SH-SY5Y (cell line): ENCODE measurements around the gene OR13J1.

Experiments
- GATA2 ChIP-seq: IDR thresholded peaks from 2 replicates; pipeline ENCODE4 v1.6.1; 2011; ENCODE audit warnings: mild to moderate bottlenecking, low read depth, low read length
- GATA3 ChIP-seq: IDR thresholded peaks from 2 replicates; pipeline ENCODE4 v1.6.1; 2011; ENCODE audit warnings: low read depth, mild to moderate bottlenecking, low read length, moderate library complexity

DNA sequence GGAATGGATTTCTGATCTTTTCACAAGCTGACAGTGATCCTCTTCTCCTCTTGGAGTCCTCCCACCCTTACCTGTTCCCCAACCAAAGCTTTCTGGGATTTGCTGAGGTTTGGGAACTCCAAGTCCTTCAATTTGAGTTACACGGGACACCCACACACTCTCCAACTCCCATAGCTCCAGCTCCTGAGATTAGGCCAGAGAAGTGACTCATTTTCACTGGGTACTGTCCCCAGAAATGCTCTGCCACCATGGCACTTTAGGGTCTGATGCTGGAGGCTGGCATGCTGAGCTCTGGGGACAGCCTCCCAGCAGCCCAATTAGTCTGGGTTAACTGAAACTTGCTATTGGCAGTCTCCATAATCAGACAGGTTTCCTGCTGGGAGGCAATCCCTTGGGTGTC lies 21.9 kb upstream of the OR13J1 start:
- no peak for TF ChIP-seq GATA3
- TF ChIP-seq GATA2: no peak
